COR-L47 (cell line): ENCODE measurements around the gene HGFAC.

Experiments used
- DNase-seq: peaks from one replicate; lab custom pipeline; 2025; lab: John Stamatoyannopoulos, UW

Gene HGFAC

GRCh38 chr4:3462790-3463415 is 21.1 kb downstream of the HGFAC start, which contains the start of gene DOK7:
DOK7 (plus strand) TSS chr4:3463306; CDS start chr4:3463376, 70 bp downstream.
- DNase-seq = no peak

- DNase-seq = no peak
Measured at GRCh38 chr4:3463556-3464348, 22.0 kb downstream of the HGFAC start.

GRCh38 chr4:3464349-3464905 is 22.7 kb downstream of the HGFAC start:
- DNase-seq = no peak

GRCh38 chr4:3464911-3465697 is 23.3 kb downstream of the HGFAC start:
- no peak for DNase-seq

DNA sequence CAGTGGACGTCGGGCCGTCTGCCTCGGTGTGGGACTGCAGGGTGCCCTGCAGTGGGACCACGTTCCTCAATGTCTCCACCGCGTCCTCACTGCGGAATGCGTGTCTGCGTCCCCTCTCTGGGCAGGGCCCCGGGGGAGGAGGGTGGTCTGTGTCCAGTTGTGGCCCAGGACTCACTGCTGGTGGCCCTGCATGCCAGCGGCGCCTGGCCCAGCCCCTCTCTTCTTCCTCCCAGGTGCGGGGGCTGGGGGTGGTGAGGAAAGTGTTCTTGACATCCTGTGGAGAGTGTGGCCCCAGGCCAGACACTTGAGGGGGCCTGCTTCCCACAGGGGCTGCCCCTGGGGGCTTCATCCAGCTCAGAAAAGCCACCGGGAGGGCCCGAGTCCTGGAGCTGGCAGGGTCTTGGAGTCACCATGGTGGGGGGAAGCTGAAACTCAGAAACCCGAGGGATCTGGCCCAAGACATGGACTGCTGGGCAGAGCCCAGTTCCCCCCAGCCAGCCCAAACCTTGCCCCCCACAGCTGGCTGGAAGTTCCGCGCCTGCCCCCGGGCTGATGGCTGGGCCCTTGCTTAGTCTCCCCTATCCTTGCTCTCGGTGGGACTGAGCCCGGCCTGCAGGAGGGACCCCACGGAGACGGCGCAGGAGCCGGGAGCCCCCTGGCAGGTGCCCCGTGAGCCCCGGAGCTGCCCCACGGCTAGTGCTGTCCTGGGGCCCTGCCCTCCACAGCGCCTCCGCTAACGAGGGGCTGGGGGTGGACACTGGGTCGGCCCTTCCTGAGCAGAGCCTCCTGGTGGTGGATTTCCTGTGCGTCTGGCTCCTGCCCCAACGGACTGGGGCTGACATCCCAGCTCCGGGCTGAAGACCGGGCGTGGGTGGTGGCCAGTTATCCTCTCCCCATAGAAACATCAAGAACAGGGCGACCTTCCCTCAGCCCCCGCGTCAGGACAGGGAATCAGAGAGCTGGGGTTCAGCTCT is 24.2 kb downstream of the HGFAC start:
- no peak for DNase-seq

- DNase-seq = no peak
Measured at GRCh38 chr4:3466691-3467600, 25.2 kb downstream of the HGFAC start.

- DNase-seq = no peak
Measured at GRCh38 chr4:3467601-3468031, 25.8 kb downstream of the HGFAC start.

GRCh38 chr4:3468154-3468553 is 26.4 kb downstream of the HGFAC start:
- DNase-seq = no peak

DNA sequence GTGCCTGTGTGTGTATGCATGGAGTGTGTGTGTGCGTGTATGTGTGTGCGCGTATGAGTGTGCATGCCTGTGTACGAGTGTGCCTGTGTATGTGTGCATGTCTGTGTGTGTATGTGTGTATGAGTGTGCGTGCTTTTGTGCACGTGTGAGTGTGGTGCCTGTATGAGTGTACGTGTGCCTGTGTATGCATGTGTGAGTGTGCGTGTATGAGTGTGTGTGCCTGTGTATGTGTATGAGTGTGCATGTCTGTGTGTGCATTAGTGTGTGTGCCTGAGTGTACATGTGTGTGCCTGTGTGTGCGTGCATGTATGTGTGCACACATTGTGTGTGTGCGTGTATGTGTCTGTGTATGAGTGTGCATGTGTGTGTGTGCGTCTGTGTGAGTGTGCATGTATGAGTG is 27.0 kb downstream of the HGFAC start:
- DNase-seq = no peak

DNA sequence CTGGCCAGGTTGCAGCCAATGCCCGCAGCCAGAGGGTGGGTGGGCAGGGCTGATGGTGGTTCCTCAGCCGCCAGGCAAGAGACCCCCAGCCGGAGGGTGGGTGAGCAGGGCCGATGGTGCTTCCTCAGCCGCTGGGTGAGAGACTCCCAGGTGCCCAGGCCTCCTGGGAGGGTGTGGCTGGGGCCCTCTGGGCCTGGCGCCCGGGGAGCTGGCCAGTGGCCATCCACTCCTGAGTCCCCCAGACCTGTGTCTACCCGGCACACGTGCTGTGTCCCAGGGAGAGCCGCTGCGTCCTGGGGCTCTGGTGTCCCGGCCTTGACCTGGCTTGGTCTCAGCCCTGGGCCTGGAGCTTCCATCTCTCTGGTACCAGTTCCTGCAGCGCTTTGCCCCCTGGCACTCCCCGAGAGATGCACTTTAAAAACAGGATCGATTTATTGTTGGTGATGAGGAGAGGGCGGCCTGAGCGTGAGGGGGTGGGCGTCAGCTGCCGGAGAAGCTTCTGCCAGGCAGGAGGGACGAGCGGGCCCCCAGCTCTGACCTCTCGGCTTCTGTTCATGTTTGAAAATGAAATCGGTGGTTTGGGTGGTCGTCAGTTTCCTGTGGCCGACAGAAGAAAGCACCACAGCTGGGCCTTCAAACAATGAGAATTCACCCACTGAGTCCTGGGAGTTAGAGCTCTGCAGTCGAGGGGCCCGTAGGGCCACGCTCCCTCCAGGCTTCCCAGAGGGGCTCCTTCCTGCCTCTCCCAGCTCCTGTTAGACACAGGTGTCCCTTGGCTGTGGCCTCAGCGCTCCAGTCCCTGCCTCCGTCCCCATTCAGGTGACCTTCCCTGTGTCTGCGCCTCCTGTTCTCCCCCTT is 27.8 kb downstream of the HGFAC start:
- no peak for DNase-seq

GRCh38 chr4:3470244-3471097 is 28.7 kb downstream of the HGFAC start:
- peak; percentile 24 for DNase-seq

DNA sequence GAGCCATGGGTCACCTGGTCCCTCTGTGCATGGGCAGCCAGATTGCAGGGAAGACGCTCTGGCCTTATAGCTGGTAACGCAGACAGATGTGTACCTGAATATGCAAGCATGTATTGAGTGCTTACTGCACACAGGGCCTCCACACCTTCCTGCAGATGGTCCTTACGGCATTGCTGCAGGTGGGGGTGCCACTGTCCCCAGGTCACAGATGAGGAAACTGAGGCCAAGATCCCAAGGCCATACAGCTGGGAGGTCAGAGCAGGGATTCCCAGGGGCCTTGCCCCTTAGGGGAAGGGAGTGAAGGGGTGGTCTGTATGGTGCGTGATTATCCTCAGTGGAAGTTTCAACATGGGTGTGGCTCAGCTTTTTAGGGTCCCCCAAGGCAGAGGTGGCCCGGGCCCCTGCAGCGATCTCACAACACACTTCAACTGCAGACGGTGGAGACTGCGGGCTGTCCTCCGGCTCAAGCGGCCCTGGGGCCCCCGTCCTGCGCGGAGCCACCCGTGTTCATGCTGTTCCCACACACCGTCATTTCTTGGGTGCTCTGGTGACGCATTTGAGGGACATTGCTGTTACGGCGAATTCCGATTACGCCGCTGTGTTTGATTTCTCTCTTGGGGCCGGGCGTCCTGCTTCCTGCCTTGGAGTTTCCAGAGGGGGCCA is 29.5 kb downstream of the HGFAC start:
- DNase-seq = no peak

DNA sequence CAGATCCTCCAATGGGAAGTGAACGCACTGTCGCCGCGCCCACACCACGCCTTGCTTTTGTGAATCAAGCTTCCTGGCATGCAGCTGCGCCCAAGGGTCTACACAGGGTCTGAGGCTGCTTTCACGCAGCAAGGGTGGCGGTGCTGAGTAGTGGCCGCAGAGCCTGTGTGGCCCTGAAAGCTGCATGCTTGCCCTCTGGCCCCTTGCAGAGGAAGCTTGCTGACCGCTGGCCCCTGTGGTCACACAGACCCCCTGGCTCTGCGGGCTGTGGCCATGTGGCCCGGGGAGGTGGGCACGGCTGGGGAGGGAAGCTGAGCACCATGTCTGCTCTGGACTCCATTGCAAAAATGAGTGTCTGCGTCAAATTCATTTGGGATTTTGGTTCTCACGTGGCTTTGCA is 30.1 kb downstream of the HGFAC start:
- no peak for DNase-seq

DNA sequence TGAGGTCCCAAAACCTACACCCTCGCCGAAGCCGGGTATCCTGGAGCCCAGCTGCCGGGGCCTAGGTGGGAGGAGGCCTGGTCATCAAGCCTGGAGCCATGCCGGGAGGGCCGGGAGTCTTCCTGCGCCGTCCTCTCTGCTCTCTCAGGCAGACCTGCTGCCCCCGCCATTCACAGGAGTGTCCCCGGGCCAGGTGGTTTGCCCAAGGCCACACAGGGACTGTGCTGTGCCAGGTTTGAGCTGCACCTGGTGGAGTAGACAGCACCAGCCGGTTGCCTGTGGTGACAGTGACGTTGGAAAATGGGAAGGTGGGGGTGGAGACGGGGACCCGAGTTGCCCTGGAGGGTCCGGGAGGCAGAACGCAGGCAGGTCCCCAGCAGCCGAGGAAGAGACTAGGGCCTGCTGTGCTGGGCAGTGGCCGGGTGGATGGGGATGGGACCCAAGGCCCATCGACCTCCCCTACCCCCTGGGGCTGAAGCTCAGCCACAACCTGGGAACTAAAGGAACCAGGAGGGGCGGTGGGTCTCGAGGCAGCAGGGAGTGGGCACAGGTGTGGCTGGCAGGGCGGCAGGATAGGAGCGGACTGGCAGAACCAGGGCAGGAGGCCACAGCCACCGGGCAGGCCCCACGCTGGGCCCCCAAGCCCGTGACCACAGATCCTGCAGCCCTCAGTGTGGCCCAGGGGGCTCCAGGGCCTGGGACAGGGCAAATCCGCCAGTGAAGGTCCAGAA is 30.8 kb downstream of the HGFAC start:
- no peak for DNase-seq

GRCh38 chr4:3473181-3473950 is 31.6 kb downstream of the HGFAC start:
- no peak for DNase-seq
